GM18526 (cell line): ENCODE measurements around the gene PRRT4.

Experiments
- POLR2A ChIP-seq: IDR thresholded peaks from 3 replicates; pipeline ENCODE4 v1.6.1; 2011; ENCODE audit not compliant: insufficient read length; ENCODE audit errors: extremely low read depth

The PRRT4 gene

DNA sequence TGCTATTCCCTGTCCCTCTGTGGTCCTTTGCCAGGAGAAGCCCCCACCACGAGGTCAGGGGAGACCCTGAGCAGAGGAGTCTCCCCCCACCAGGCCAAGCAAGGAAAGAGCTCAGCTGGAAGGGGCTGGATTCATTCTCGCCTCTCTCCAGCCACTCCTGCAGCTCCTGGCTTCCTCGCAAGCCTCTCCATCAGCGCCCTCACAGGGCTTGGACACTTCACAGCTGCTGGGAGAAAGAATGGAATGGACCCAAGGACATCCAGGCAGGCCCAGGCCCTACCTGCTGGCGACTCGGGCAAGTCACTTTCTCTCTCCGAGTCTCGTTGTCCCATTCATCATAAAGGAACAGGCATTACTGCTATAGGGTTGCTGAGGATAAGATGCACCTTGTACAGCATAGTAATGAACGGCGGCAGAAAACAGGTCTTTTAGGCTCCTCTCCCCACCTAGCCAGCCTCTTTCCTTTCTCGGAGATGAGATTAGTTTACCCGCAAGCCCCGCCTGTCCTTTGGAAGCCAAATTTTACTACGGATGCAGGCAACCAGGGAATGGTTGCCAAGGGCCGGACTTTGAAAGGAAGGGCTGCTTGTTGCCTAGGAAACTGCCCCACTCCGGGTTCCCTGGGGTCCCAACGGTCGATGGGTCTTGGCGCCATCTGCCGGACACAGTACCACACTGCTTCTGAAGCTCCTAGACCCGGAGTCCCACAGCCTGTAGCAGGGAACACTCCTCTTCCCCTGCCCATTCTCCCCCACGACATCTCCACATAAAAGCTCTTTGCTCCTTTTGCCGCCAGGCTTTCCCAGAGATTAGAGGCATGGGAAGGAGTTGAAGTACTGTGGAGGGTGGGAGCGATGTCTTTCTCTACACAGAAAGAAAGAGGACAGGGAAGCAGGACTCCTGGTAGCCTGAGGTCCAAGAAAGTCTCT lies 26.0 kb upstream of the PRRT4 start:
- no peak for TF ChIP-seq POLR2A

DNA sequence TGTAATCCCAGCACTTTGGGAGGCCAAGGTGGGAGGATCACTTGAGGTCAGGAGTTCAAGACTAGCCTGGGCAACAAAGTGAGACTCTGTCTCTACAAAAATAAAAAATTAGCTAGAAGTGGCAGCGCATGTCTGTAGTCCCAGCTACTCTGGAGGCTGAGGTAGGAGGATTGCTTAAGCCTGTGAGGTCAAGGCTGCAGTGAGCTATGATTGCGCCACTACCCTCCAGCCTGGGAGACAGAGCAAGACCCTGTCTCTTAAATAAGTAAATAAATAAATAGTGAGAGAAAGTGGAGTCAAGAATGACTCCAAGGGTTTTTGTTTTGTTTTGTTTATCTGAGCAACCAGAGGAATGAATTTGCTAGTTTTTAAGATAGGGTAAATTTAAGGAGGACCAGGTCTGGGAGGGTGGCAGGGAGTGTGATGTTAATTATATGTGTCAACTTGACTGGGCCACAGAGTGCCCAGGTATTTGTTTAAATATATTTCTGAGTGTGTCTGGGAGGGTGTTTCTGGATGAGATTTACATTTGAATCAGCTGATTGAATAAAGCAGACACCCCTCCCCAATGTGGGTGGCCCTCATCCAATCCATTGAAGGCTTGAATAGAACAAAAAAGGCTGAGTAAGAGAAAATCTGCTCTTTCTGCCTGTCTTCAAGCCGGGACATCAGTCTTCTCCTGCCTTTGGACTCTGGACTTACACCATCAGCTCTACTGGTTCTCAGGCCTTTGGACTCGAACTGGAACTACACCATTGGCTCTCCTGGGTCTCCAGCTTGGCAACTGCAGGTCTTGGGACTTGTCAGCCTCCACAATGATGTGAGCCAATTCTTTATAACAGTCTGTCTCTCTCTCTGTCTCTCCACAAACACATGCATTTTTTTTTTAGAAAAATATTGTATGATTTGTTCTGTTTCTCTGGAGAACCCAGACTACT lies 24.8 kb upstream of the PRRT4 start:
- TF ChIP-seq POLR2A, result no peak

DNA sequence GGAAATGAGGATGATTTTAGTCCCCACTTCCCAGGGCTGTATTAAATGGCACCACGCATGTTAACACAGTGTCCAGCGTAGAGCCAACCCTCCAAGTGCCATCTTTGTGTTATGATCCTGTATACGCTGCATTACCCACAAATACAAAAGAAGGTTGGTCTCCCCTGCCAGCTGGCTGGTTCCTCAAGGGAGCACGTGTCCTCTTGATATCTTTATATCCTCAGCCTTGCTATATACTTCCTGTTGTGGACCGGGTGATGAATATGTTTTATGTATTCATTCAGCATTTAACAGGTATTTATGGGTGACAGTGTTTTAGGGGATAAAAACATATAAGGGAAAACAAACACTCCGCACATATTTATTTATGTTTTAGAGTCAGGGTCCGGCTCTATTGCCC lies 23.2 kb upstream of the PRRT4 start:
- TF ChIP-seq POLR2A, result no peak

DNA sequence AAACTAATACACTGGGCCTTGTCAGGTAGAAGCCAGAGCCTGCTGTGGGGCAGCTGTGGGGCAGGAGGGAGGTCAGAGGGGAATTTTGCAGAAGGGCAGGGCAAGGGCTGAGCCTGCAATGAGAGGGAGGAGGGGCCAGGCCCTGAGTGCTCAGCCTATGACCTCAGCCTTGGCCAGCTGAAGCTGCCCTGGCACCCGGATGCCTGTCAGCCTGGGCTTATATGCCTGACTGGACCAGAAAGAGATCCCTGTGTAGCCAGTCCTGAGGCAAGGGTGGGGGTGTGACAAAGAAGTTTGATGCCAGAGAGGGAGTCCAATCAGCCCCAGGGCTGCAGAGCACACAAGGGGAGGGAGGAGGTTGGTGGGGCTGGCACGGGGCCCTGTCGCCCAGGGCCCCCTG lies 22.3 kb upstream of the PRRT4 start:
- no peak for TF ChIP-seq POLR2A

DNA sequence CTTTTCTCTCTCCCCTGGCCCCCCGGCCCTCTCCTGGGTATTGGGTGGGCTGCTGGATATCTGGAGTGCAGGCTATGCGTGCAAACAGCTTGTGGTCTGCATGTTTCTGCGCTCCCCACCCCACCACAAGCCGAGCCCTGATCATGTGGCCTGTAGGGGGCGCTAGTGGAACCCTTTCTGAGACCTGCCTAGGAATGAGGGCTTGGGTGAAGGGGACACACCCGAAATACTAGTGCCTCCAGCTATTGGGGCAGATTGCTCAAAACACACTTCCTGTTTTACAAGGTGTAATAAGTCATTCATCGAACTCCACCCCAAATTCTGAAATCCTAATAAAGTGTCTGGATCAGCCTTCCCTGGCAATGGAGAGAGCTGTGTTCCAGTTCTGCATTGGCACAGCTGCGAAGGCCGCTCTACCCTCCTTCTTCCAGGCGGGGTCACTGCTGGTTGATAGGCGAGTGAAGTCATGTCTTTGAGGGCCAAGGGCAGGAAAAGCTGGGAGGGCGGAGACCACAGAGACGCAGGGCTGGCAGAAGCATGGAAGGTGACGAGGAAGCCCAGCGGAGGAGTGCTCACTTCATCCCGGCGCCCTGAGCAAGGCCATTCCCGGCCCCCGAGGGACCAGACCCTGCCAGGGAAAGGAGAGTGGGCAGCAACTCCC lies 19.8 kb upstream of the PRRT4 start:
- TF ChIP-seq POLR2A, result no peak

DNA sequence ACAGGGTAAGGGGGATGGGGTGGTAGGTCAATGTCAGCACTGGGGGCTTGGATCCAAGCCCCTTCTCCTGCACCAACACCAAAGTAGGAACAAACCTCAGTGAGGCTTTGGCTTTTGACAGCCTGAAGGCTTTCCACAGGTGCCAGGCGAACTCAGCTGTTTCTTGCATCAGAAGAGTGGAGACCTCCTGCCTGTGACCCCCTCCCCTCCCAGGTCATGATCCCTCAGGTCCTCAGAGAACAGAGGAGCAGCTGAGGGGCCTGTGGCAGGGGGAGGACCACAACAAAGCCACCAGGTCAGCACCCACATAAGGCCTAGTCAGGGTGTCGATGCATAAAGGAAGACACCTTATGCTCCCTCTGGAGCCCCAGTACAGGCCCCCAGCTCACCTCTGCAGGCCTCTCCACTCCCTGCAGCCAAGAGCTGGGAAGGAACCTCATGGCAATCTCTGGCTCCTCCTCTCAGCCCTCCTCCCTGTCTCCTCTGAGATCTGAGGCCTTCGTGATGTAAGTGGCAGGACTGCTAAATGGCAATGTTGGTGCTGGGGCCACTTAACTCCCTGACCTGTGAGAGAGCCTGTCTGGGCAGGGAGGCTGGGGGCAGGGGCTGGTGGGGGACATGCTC lies 19.1 kb upstream of the PRRT4 start:
- no peak for TF ChIP-seq POLR2A

DNA sequence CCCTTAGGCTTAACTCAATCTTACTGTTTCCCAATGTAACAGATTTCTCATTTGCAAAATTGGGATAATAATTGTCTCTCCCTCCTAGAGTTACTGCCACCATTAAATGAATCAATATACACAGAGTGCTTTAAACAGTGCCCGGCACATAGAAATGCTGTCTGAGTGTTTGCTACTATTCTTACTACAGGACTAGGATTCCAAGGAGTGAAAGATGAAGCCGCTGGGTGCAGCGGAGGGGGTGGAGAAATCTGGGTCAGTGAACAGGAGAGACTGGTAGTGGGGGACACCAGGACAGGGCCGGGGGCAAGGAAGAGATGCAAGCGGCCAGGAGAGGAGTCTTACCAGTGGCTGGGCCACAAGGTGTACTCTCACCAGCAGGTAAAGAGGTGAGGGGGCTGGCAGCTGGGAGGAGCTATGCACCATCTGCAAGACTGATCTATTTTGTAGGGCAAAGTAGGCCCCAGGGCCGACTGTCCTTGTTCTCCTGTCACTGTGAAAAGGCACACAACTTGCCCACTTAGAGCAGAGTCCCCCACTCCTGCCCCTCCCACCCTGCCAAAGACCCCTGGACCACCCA lies 18.5 kb upstream of the PRRT4 start:
- TF ChIP-seq POLR2A, result no peak

DNA sequence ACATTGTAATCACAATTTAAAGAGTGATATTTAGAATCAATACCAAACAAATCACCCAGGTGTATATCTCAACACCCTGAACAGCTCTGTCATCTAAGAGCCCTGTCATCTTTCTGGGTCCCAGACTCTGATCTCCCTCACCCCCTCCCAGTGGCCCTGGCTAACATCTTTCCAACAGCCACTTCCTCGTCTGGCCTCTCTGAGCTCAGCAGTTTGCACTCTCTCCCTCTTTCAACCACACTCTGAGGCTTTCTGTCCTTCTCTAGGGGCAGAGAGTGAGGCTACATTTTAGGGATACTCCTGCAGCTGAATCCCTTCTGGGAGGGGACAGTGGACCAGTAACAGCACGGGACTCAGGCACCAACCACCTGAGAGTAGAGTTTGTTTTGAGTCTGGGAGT lies 17.1 kb upstream of the PRRT4 start:
- no peak for TF ChIP-seq POLR2A

DNA sequence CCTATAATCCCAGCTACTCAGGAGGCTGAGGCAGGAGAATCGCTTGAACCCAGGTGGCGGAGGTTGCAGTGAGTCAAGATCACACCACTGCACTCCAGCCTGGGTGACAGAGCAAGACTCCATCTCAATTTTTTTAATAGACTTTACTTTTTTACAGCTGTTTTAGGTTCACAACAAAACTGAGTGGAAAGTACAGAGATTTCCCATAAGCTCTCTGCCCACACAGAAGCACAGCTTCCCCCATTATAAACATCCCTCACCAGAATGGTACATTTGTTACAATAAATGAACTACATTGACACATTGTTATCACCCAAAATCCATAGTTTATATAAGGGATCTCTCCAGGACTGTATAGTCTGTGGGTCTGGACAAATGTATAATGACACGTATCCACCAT lies 14.6 kb upstream of the PRRT4 start:
- TF ChIP-seq POLR2A, result no peak

DNA sequence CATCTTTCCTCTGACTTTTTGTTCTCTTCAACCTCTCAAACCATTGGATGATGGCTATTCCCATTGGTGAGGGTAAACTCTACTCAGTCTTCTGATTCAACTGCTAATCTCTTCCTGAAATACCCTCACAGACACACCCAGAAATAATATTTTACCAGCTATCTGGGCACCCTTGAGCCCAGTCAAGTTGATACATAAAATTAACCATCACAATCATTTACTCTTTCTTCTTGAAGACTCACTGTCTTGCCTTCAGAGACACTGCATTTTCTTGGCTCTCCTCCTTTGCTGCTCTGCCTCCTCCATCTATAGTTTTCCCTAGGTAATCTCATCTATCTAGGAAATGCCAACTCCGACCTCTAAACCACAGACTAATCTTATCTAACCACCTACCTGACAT lies 12.6 kb upstream of the PRRT4 start:
- TF ChIP-seq POLR2A, result no peak

DNA sequence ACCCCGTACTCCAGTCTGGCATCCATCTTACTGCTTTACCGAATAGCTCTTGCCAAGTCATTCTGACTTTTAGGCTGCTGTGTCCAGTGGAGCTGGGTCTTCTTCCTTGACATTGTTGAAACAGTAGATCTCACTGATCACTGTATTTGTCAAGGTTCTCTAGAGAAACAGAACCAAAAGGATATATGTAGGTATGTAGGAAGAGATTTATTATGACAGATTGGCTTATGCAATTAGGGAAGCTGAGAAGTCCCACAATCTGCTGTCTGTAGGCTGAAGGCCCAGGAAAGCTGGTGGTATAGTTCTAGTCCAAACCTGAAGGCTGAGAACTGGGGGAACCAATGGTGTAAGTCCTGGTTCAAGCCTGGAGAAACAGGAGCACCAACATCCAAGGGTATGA lies 12.1 kb upstream of the PRRT4 start:
- no peak for TF ChIP-seq POLR2A

DNA sequence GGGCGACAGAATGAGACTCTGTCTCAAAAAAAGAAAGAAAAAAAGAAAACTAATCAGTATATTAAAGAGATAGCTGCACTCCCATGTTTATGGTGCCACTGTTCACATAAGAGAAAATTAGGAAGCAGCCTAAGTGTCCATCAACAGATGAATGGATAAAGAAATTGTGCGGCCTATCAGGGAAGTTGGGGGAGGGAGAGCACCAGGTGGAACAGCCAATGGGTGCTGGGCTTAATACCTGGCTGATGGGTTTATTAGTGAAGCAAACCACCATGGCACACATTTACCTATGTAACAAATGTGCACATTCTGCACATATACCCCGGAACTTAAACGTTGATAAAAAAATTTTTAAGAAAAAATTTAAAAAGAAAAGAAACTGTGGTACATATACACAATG lies 9.0 kb upstream of the PRRT4 start:
- no peak for TF ChIP-seq POLR2A

DNA sequence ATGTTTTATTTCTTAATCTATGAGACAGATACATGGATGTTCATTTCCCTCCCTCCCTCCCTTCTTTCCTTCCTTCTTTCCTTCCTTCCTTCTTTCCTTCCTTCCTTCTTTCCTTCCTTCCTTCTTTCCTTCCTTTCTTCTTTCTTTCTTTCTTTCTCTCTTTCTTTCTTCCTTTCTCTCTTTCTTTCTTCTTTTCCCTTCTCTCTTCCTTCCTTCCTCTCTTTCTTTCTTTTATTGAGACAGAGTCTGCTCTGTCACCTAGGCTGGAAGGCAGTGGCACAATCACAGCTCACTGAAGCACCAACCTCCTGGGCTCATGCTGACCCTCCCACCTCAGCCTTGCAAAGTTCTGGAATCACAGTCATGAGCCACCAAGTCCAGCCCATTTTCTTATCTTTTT lies 5.5 kb upstream of the PRRT4 start:
- TF ChIP-seq POLR2A, result no peak

DNA sequence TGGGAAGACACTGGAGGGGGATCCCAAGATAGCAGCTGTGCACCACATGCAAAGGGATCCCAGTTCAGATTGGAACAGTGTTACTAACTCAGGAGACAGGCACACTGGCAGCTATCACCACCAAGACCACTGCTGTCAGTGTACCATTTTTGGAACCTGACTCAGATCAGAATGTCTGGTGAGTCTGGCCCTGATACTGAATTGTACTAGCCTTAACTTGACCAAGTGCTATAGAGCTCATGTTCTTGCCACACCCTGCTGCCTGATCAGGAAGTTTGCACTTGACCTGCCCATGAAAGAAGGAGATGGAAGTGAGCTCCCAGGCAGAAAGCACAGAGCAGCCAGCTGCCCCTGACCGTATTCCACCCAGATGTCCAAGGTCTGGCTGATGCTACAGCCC lies 4.8 kb upstream of the PRRT4 start:
- TF ChIP-seq POLR2A, result no peak

DNA sequence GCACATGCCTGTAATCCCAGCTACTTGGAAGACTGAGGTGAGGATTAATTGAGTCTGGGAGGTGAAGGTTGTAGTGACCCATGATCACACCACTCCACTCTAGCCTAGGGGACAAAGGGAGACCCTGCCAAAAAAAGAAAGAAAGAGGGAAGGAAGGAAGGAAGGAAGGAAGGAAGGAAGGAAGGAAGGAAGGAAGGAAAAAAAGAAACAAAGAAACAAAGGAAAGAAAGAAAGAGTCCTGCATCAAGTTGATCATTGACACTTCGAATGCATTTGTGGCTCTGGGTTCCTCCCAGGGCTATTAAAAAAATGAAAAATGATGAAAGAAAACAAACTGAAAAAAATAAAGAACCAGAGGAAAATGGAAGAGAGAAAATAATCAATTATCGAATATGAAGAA lies 3.9 kb upstream of the PRRT4 start:
- TF ChIP-seq POLR2A, result no peak
